G401 (cell line): ENCODE results near the gene WNT4. TPM values are rescaled to one million over a fixed set of nuclear protein-coding genes. Genes with fewer than 3 reads are reported as not detected.

Source experiments
- DNase-seq: peaks from one replicate; pipeline ENCODE4 v3.0.0-alpha.2; 2015; ENCODE audit warnings: low spot score
- in situ Hi-C: cut with HindIII; loops from 2 replicates; pipeline ENCODE4 v1.10.0; 2016; ENCODE audit warnings: low sequenced_read_pairs, mixed read lengths
- total RNA-seq: library from RNA; depleted of rRNA; stranded (reverse); fragments of >200 nt; shearing (Covaris generic); gene quantifications from 2 replicates; pipeline ENCODE4 v1.2.3, GENCODE V29; 2014

WNT4 gene
- total RNA-seq, 1 experiment from 2014 or later, result 0.27 TPM

DNA sequence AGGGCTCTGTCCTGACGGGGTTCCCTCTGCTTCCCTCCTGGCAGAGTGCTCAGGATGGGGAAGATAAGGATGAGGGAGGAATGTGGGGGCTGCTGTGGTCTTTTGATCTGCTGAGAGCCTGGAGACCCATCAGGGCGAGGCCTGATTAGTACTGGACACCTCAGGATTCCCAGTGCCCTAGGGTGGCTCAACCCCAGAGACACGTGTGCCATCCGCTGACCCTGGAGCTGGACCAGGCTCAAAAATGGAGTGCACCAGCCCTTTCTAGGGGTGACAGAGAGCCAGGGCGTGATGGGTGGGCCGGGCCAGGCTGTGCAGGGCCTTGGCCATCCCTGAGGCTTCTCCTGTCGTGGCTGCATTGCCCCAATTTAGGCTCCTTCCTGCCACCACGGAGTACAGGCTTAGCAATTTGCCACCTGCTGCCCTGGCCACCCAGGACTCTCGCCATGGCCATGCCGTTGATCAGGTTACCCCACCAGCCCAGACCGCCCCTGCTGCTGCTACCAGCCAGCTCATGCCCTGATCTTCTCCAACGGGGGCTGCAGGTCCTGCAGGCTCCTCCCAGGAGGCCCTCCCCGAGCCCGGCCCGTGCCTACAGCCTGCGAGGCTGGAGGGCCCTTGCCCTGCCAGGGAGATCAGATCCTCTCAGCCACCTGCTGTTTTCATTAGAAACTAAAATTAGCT, 9.5 kb downstream of the WNT4 start:
- in situ Hi-C loops, result no loop called here
- no peak for DNase-seq

GRCh38 chr1:22132517-22133235, 10.2 kb downstream of the WNT4 start:
- DNase-seq, result no peak
- in situ Hi-C loops, result no loop called here

DNA sequence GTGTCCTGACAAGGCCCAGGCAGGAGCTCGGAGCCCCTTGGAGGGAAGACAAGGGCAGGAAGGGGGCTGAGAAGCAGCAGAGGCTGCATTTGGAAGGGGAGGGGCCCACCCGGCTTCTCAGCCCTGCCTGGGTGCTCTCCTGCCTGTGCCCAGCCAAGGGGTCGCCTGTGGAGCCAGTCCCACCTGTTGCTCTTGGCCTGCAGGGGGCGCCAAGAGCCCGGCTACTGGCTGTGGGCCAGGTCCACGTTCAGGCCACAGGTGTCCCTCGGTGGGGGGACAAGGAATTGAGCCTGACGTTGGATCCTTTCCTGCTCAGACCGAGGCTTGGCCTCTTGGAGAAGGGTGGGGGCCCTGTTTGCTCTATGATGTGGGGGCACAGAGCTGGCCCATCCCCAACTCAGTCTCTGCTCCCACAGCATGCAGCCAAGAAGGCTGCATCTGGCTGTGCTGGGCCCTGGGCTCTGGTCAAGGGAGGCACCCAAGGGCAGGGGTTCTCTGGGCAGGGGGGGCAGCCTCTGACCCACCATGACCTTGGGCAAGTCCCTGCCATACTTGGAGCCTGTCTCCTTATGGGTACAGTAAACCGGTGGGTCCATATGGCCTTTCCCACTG, 10.9 kb downstream of the WNT4 start:
- no peak for DNase-seq

GRCh38 chr1:22131062-22131461, 11.8 kb downstream of the WNT4 start:
- no peak for DNase-seq
- in situ Hi-C loops, result no loop called here

More for the DNA sequence above, 10.9 kb downstream of the WNT4 start:
- in situ Hi-C loops, result no loop called here

- no peak for DNase-seq
- in situ Hi-C loops, result no loop called here
These were observed 13.3 kb downstream of the WNT4 start for GRCh38 chr1:22129501-22130117.

DNA sequence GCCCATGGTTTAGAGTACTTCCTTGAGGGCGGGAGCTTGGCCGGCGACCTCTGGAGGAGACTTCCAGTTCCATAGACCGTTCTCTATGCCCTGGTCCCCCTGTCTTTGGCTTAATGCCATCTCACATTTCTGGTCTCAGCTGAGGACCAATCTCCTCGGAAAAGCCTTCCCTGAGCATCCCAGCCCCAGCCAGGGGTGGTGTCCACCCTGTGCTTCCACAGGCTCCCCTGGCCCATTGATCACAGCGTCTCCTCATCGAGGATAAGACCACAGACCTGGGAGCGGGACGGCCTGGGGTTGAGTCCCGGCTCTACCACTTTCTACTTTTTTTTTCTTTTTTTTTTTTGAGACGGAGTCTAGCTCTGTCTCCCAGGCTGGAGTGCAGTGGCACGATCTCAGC, 14.5 kb downstream of the WNT4 start:
- in situ Hi-C loops, result no loop called here
- DNase-seq, result no peak

DNA sequence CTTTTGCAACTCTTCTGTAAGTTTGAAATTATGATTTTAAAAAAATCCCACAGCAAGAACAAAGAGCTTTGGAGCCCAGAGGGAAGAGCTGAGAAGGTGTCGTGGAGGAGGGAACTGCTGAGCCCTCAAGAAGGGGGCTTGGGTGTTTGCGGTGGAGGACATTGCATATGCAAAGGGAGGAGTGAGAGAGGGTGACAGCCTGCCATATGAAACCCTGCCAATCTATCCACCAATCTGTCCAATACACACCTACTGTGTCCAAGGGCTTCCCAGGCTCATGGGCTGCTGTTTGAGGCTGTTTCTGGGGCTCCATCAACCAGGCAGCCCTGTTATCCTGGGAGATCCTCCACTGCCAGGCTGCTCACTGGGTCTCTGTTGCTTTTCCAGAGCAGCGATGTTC, 15.2 kb downstream of the WNT4 start:
- DNase-seq, result no peak
- in situ Hi-C loops, result no loop called here

DNA sequence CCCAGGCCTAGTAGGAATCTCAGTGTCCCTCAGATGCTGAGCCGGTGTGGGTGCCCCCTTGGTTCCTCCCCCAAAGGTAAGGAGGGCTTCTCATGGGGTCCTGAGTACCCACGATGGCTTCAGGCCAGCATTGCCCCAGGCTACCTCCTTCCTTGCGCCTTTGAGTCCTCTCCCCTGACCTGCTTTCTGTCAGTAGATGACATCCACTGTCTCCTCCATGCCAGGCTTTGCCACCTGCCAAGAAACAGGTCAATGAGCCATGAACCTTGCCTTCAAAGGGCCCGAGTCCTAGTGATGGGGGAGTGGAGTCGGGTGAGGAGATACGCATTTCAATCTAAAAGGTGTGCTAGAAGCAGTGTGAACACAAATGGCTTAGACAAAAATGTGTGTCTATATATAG, 15.6 kb downstream of the WNT4 start:
- in situ Hi-C loops, result no loop called here
- no peak for DNase-seq

- DNase-seq, result no peak
- in situ Hi-C loops, result no loop called here
These were observed 16.4 kb downstream of the WNT4 start for GRCh38 chr1:22126531-22126930.

- no peak for DNase-seq
- in situ Hi-C loops, result no loop called here
These were observed 18.2 kb downstream of the WNT4 start for GRCh38 chr1:22124592-22125229.

- DNase-seq, result no peak
- in situ Hi-C loops, result no loop called here
These were observed 18.9 kb downstream of the WNT4 start for GRCh38 chr1:22123901-22124404.

DNA sequence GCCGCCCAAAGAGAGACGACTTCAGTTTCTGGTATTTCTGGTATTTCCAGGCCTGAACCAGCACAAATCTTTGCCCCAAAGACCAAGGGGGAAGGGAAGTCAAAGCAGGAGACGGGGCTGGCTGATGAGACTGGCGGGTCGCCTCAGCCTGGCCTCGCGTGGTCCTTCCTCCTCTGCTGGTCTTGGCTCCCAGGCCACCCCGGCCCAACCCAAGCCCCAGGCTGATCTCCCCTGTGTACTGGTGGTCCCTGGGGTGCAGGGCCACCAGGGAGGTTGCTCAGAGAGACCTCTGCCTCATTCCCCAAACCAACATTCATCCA, 19.9 kb downstream of the WNT4 start:
- no peak for DNase-seq

GRCh38 chr1:22122273-22123070, 20.4 kb downstream of the WNT4 start:
- no peak for DNase-seq
- in situ Hi-C loops, result no loop called here

More for the DNA sequence above, 19.9 kb downstream of the WNT4 start:
- in situ Hi-C loops, result no loop called here

DNA sequence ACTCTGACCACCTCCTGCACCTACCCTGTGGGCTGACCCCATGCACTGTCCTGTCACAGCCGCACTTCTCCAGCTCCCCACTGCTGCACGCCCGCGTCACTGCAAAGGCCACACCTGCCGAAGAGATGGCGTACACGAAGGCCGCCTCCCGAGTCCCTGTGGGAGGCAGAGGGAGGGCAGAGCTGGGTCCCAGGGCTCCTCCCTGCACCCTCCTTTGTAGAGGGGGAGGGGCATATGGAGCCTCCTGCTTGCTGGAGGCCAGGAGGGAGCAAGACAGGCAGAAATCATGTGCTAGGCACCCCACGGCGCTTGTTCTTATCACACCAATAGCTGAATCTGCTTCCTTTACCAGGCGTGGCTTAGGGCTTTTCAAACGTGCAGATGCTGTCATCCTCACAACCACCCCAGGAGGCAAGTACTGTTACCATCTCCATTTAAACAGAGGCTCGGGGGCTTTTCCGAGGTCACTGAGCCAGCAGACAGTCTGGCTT, 21.4 kb downstream of the WNT4 start:
- no peak for DNase-seq
- in situ Hi-C loops, result no loop called here

DNA sequence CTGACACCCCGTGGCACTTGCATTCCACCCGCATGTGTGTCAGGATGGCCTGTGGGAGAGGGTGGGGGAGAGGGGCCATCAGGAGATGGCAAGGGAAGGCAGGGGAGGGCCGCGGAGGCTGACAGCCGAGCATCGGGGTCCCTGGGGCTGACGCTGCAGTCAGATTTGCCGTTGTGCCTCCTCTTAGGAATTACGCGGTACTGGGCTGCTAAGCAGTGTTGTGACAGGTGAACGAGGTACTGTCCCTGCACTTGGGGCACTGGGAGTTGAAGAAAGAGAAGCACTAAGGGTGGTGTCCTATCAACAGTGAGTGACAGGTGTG, 22.5 kb downstream of the WNT4 start:
- in situ Hi-C loops, result no loop called here
- DNase-seq, result no peak

DNA sequence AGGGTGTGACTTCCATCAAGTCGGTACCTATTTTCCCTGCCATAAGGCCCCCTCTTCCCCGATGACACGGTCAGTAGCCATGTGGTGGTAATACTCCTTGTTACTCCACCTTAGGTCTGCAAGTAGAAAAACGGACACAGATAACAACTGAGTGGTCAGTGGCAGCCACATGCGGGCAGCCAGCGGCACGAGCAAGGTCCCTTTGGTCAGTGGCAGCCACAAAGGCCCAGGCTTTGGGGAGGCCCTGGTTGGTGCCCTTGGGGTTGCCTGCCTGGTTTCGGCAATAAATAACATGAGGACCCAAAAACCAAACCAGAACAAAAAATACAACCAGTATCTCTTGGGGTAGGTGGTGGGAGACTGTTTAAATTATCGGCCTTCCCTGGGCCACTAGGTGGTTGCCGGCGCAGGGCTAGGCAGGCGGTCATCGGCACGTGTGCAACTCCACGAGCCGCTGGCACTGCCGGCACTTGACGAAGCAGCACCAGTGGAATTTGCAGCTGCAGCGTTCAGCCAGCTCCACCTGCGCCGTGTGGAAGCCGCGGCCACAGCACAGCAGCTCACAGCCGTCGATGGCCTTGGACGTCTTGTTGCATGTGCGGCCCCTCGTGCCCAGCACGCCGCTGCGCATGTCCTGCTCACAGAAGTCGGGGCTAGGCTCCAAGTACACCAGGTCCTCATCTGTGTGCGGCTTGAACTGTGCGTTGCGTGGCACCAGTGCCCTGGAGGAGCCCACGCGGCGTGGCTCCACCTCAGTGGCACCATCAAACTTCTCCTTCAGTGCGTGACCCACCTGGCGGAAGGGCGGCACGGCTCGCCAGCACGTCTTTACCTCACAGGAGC, 23.1 kb downstream of the WNT4 start:
- in situ Hi-C loops, result no loop called here
- DNase-seq, result no peak

DNA sequence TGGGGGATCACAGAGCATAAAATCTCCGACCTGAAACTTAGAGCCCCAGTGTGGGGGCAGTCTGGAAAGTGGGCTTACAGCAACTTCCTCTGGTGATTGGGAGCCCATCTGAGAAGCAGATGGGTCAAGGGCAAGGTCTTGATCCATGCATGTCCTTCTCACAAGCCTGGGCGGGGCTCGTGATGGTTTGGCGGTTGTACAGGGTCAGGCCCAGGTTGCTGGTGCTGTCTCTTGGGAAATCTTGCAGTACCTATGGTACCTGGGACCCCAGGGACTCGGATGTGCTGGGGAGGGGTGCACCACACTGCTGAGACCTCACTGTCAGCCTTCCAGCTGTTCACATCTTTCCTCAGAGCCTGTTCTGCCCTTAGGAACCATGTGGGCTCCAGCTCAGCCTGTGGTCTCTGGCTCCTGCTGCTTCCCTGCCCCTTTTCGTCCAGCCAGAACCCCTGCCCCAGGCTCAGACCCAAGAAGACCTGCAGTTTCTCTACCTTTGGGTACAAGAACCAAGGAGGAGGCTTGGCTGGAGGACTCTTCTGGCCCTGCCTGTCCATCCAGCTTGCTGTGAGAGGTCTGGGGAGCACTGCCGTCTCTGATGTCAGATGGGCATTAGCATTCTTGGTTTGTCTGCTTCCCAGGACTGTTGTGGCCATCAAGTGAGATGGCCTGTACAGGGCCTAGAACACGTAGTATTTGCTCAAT, 24.5 kb downstream of the WNT4 start:
- in situ Hi-C loops, result no loop called here
- DNase-seq, result no peak
